ENCODE data around the gene EIF6. TPM values are rescaled to one million over a fixed set of nuclear protein-coding genes. Genes with fewer than 3 reads are reported as not detected.

EIF6 gene
- total and polyA plus RNA-seq, 4 donors: 61.0 to 147 (median 77.9) TPM

DNA sequence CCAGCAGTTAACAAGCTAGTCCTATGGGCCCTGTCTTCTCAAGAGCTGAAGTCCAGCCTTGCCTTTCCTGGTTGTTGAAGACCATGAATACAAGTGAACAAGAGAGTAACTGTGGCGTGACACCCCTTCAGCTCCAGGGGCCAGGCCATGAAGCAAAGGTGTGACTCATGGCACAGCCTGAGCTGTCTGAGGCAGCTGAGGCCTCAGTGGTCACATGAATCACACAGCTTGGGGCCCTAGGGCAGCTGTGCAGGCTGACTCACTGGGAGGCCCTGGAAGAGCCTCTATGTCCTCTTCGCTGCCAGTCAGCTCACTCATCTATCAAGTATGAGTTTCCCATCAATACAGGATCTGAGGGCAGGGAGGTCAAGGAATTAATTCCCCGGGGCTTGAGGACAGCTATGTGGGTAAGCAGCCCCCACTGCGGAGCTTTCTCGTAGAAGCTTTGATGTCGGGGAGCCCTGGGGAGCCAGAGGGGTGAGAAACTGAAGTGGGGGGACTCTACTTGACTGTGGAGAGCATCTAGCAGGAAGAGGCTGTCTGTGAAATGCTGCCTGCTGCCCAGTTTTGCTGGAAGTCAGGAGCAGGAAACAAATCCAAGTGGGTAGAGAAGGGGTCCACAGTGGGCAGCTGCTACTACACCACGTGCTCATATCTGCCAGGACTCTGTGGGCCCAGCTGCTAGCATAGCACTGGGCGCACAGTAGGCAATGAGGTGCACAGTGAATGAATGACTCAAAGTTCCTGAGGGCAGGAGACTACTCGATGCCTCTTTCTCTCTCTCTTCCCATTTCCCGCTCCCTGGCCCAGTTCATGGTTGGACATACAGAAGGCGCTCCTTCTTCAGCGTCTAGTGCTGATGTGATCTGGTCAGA, 21.3 kb upstream of the EIF6 start:
- 88 to 89% methylated on average over 12 of the region's 12 CpGs for WGBS, 2 donors
- H3K27ac ChIP-seq (ENCODE audit: low read depth in 1 of 2, low read length in 2 of 2): no peak overlapping the region
- H3K9me3 ChIP-seq (ENCODE audit: control insufficient read depth, low read length): no peaks in the 10 kb centered on the region
- H3K4me3 ChIP-seq (ENCODE audit: low read length in 2 of 2): no peak overlapping the region
- intact Hi-C loops (cut with DNase I): loop anchor here in 1 of 2 donors (2.0 kb wide), 1 partner anchor 137 kb away; no protein-coding TSS in a partner anchor
- no peaks in the 10 kb centered on the region for H3K27me3 ChIP-seq (ENCODE audit: control insufficient read depth in 1 of 2, insufficient read depth in 2 of 2, low read length in 1 of 2)
- ATAC-seq (ENCODE audit: low FRiP score) (peak; percentile 43), DNase-seq (peak; percentile 83 to 86)
- H3K36me3 ChIP-seq (ENCODE audit: control insufficient read depth in 1 of 2, insufficient read depth in 2 of 2, low read length in 1 of 2): no peaks in the 10 kb centered on the region
- H3K4me1 ChIP-seq (ENCODE audit: control insufficient read depth in 1 of 2, insufficient read depth in 2 of 2, low read length in 2 of 2): peaks cover 0 to 3% of the 10 kb centered on the region in 2 donors

DNA sequence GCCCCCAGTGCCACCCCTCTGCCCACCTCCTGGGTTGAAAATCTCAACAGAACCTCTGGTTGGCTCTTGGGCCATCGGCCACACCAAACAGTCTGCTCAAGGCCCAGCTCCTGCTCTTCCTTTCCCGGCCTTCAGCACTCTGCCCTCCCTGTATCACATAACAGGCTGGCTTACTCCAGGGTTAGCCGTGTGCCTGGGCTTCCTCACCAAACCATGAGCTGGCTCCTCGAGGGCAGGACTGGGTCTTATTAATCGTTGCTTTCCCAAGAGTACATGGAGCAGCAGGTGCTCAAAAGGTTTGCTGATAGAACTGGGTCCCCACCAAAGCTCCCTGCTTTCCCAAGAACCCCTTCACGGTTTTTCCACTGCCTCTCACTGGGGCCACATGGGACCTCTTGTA, 20.4 kb upstream of the EIF6 start:
- Histone ChIP-seq H3K27me3 (ENCODE audit: control insufficient read depth in 1 of 2, insufficient read depth in 2 of 2, low read length in 1 of 2) (no peaks in the 10 kb centered on the region), H3K36me3 (ENCODE audit: control insufficient read depth in 1 of 2, insufficient read depth in 2 of 2, low read length in 1 of 2) (no peaks in the 10 kb centered on the region), H3K4me3 (ENCODE audit: low read length in 2 of 2) (no peak overlapping the region), H3K9me3 (ENCODE audit: control insufficient read depth, low read length) (no peaks in the 10 kb centered on the region), H3K4me1 (ENCODE audit: control insufficient read depth in 1 of 2, insufficient read depth in 2 of 2, low read length in 2 of 2) (peaks cover 0 to 3% of the 10 kb centered on the region in 2 donors), H3K27ac (ENCODE audit: low read depth in 1 of 2, low read length in 2 of 2) (no peak overlapping the region)
- DNase-seq (no peak), ATAC-seq (ENCODE audit: low FRiP score) (no peak)
- 88 to 93% methylated on average over 6 of the region's 6 CpGs for WGBS, 2 donors
- intact Hi-C loops (cut with DNase I): loop anchor here in 1 of 2 donors (2.0 kb wide), 1 partner anchor 138 kb away; no protein-coding TSS in a partner anchor

DNA sequence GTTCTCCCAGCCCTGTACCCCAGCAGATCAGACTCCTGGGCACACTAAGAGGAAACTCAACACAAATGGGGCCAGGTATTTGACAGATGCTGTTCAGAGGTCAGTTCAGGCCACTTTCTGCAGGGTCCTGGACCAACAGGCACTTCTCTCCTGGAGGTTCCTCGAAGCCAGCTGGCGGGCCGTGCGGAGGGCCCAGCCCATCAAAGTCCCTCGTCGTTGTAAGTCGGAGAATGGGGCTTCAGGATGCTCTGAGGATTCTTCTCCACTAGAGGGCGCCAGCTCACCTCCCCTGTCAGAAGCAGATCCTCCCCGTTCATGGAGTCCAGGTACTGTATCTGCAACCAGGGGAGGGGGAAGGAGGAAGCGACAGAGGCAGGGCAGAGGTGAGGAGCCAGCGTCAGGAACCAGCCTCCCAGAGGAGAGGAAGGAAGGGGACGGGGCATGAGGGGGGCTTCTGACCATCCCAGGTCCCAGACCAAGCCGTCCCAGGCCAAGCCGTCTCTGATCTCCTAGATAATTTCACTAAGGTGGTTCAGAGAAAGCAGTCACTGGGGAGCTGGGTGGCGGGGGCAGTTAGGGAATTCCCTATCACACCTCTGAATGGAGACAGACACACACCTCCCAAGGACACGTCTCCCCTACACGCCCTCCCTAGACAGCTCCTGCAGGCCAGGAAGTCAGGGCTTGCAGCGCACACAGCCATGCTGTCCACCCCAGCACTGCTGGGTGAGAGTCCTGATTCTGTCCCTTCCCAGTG, 19.3 kb upstream of the EIF6 start:
- WGBS, 2 donors: 32 to 37% methylated on average over 18 of the region's 18 CpGs
- Histone ChIP-seq H3K4me3 (ENCODE audit: low read length in 2 of 2) (no peak overlapping the region), H3K36me3 (ENCODE audit: control insufficient read depth in 1 of 2, insufficient read depth in 2 of 2, low read length in 1 of 2) (no peaks in the 10 kb centered on the region), H3K9me3 (ENCODE audit: control insufficient read depth, low read length) (no peaks in the 10 kb centered on the region), H3K4me1 (ENCODE audit: control insufficient read depth in 1 of 2, insufficient read depth in 2 of 2, low read length in 2 of 2) (peaks cover 0 to 3% of the 10 kb centered on the region in 2 donors), H3K27ac (ENCODE audit: low read depth in 1 of 2, low read length in 2 of 2) (no peak overlapping the region), H3K27me3 (ENCODE audit: control insufficient read depth in 1 of 2, insufficient read depth in 2 of 2, low read length in 1 of 2) (no peaks in the 10 kb centered on the region)
- ATAC-seq (ENCODE audit: low FRiP score): peak; percentile 70
- peak; percentile 81 to 89 for DNase-seq
- intact Hi-C loops (cut with DNase I): loop anchor here (2.0 kb wide), 3 partner anchors 135 to 143 kb away; partner anchors contain the start of gene GDF5 (in 1 of the 2)

DNA sequence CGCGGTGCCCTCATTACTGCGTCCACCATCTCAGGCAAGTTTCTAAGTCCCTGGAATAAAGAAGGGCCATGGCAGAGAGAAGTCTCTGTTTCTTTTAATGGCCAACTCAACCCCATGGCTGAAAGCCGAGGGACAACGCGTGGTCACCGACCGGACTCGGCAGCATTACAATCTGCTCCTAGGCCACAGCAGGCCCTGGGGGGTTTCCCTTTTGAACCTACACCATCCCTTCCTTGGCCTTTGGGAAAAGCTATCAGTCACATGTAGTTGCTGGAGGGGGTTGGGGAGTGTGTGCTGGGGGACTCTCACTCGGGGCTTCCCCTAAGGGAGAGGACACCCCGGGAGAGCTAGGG, 18.8 kb upstream of the EIF6 start:
- no peaks in the 10 kb centered on the region for H3K36me3 ChIP-seq (ENCODE audit: control insufficient read depth in 1 of 2, insufficient read depth in 2 of 2, low read length in 1 of 2)
- 73 to 82% methylated on average over 11 of the region's 11 CpGs for WGBS, 2 donors
- H3K9me3 ChIP-seq (ENCODE audit: control insufficient read depth, low read length): no peaks in the 10 kb centered on the region
- no peak overlapping the region for H3K27ac ChIP-seq (ENCODE audit: low read depth in 1 of 2, low read length in 2 of 2)
- no peaks in the 10 kb centered on the region for H3K27me3 ChIP-seq (ENCODE audit: control insufficient read depth in 1 of 2, insufficient read depth in 2 of 2, low read length in 1 of 2)
- intact Hi-C loops (cut with DNase I): loop anchor here in 1 of 2 donors (2.0 kb wide), 2 partner anchors 135 to 143 kb away; partner anchors contain the start of gene GDF5
- no peak overlapping the region for H3K4me3 ChIP-seq (ENCODE audit: low read length in 2 of 2)
- peaks cover 0 to 3% of the 10 kb centered on the region in 2 donors for H3K4me1 ChIP-seq (ENCODE audit: control insufficient read depth in 1 of 2, insufficient read depth in 2 of 2, low read length in 2 of 2)
- no peak for DNase-seq
- no peak for ATAC-seq (ENCODE audit: low FRiP score)

DNA sequence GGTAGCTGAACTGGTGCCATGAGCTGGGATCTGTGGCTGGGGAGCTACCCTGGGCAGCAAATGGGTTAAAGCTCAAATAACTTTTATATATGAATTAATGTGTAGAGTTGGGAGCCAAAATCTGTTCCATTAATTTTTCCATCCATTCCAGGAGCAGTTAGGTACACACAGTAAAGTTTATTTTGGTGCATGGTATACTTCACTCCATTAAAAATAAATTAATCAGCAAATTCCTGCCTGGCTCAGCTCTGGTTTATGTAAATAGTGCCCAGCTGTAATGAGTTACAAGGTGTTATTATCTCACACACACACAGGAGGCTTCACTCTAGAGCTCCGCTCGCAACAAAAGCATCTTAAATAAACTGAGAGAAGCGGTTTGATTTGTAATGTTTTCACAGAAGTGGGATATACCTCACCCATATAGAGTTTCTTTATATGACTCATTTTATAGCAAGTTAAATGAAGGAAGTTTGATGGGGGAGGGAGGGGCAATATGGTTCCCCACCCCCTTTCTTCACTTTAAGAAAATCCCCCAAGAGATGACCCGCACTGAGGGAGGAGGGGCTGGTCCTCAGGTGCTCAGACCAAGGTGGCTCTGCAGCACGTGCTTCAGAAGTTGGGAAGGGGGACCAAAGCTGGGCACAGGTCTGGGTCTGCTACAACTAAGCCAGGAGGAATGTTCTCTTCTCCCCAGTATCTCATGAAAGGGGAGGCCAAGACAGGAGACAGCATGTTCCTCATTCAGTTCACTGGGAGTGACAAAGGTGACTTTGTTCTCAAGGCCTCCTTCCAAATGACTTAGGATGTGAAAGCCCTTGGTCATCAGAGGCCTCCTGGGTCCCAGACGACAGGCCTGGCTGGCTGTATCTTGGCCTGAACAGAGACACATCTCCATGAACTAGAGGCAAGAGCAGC, 18.1 kb upstream of the EIF6 start:
- 81 to 87% methylated on average over 6 of the region's 6 CpGs for WGBS, 2 donors
- H3K27ac ChIP-seq (ENCODE audit: low read depth in 1 of 2, low read length in 2 of 2): no peak overlapping the region
- H3K27me3 ChIP-seq (ENCODE audit: control insufficient read depth in 1 of 2, insufficient read depth in 2 of 2, low read length in 1 of 2): no peaks in the 10 kb centered on the region
- no peaks in the 10 kb centered on the region for H3K9me3 ChIP-seq (ENCODE audit: control insufficient read depth, low read length)
- H3K4me3 ChIP-seq (ENCODE audit: low read length in 2 of 2): no peak overlapping the region
- DNase-seq (no peak), ATAC-seq (ENCODE audit: low FRiP score) (no peak)
- intact Hi-C loops (cut with DNase I): loop anchor here in 1 of 2 donors (2.0 kb wide), 2 partner anchors 136 to 144 kb away; partner anchors contain the start of gene GDF5
- H3K4me1 ChIP-seq (ENCODE audit: control insufficient read depth in 1 of 2, insufficient read depth in 2 of 2, low read length in 2 of 2): peaks cover 0 to 3% of the 10 kb centered on the region in 2 donors
- H3K36me3 ChIP-seq (ENCODE audit: control insufficient read depth in 1 of 2, insufficient read depth in 2 of 2, low read length in 1 of 2): no peaks in the 10 kb centered on the region

DNA sequence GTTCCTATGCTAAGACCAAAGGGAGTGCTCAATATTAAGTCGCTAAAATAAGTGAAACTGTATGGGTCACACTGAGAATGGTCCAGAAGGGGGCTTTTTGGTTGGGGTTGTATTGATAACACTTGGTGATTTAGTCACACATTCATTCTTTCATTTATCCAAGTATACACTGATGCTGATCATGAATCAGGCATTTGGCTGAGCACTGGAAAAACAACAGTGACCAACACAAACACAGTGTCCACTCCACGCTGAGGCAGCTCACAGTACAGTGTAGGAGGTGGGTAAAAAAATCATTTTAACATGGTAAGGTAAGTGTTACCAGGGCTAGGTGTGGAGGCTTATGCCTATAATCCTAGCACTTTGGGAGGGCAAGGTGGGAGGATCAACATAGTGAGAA, 16.9 kb upstream of the EIF6 start:
- 70 to 71% methylated on average over 2 of the region's 2 CpGs for WGBS, 2 donors
- Histone ChIP-seq H3K27ac (ENCODE audit: low read depth in 1 of 2, low read length in 2 of 2) (no peak overlapping the region), H3K4me1 (ENCODE audit: control insufficient read depth in 1 of 2, insufficient read depth in 2 of 2, low read length in 2 of 2) (no peaks in the 10 kb centered on the region), H3K4me3 (ENCODE audit: low read length in 2 of 2) (no peak overlapping the region), H3K27me3 (ENCODE audit: control insufficient read depth in 1 of 2, insufficient read depth in 2 of 2, low read length in 1 of 2) (no peaks in the 10 kb centered on the region), H3K36me3 (ENCODE audit: control insufficient read depth in 1 of 2, insufficient read depth in 2 of 2, low read length in 1 of 2) (no peaks in the 10 kb centered on the region), H3K9me3 (ENCODE audit: control insufficient read depth, low read length) (no peaks in the 10 kb centered on the region)
- ATAC-seq (ENCODE audit: low FRiP score): no peak
- DNase-seq: no peak
- intact Hi-C loops (cut with DNase I): no loop called here

DNA sequence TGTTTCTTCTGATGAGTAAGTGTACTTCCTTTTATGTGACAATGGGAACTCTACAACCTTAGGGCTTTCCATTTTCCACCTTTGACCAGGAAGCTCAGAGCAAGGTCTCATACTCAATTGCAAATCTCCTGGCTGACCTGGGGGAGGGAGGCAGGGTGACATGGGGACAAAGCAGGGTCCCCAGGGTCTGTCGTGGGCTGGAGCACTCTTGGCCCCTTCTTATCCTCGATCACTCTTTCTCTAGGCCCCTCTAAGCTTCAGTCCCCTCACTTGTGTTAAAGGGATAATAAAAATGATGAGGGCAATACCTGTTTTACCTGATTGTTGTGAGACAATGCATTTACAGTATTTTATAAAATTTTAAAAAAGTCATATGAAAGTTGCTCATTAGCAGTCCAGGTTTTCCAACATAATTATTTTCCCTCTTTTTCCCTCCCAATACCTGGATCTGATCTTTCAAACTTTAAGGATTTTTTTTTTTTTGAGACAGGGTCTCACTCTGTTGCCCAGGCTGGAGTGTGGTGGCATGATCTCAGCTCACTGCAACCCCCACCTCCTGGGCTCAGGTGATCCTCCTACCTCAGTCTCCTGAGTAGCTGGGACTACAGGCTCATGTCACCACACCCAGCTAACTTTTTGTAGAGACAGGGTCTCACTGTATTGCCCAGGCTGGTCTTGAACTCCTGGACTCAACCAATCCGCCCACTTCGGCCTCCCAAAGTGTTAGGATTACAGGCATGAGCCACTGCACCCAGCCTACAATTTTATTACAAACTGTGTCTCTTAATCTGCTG, 16.1 kb upstream of the EIF6 start:
- Histone ChIP-seq H3K27me3 (ENCODE audit: control insufficient read depth in 1 of 2, insufficient read depth in 2 of 2, low read length in 1 of 2) (no peaks in the 10 kb centered on the region), H3K27ac (ENCODE audit: low read depth in 1 of 2, low read length in 2 of 2) (no peak overlapping the region), H3K4me1 (ENCODE audit: control insufficient read depth in 1 of 2, insufficient read depth in 2 of 2, low read length in 2 of 2) (no peaks in the 10 kb centered on the region), H3K9me3 (ENCODE audit: control insufficient read depth, low read length) (no peaks in the 10 kb centered on the region), H3K4me3 (ENCODE audit: low read length in 2 of 2) (no peak overlapping the region), H3K36me3 (ENCODE audit: control insufficient read depth in 1 of 2, insufficient read depth in 2 of 2, low read length in 1 of 2) (no peaks in the 10 kb centered on the region)
- ATAC-seq (ENCODE audit: low FRiP score): no peak
- 81 to 83% methylated on average over 4 of the region's 4 CpGs for WGBS, 2 donors
- no peak for DNase-seq
- intact Hi-C loops (cut with DNase I): no loop called here

All from aorta (tissue), 5 donors.